Right lobe of liver (tissue), 4 donors: Measurements from ENCODE around the gene TMEM134.

ENCODE experiments used
- CTCF ChIP-seq, 4 donors: fragments of 200-600 bp in 3 of 4; fragments of 450-650 bp in 1 of 4; IDR thresholded peaks; one replicate each; pipeline versions ENCODE4 v1.5.1 to v1.8.0; 2016 to 2022; ENCODE audit warnings: antibody characterized with exemption in 4 of 4, mild to moderate bottlenecking in 2 of 4
- POLR2A ChIP-seq: fragments of 450-650 bp; IDR thresholded peaks from one replicate; pipeline ENCODE4 v1.6.1; 2017; ENCODE audit warnings: antibody characterized with exemption, mild to moderate bottlenecking
- donor health status: DM: no; HTN: no; CAD: no.
- donor health status: DM: no; HTN: no; CAD: no.
- donor health status: DM: no; HTN: yes; CAD: no.

GRCh38 chr11:67510023-67510345 lies 40.9 kb upstream of the TMEM134 start:
- TF ChIP-seq CTCF (IDR thresholded peaks at IDR 0.05), result no peak
- TF ChIP-seq POLR2A, result no peak
